ENCODE data around the gene RAET1G.
"Not testable (repeated sequence)": the region's sequence is repeated elsewhere in the genome, so short reads cannot be mapped to it uniquely, and the experiment has no call there.

RAET1G gene

DNA sequence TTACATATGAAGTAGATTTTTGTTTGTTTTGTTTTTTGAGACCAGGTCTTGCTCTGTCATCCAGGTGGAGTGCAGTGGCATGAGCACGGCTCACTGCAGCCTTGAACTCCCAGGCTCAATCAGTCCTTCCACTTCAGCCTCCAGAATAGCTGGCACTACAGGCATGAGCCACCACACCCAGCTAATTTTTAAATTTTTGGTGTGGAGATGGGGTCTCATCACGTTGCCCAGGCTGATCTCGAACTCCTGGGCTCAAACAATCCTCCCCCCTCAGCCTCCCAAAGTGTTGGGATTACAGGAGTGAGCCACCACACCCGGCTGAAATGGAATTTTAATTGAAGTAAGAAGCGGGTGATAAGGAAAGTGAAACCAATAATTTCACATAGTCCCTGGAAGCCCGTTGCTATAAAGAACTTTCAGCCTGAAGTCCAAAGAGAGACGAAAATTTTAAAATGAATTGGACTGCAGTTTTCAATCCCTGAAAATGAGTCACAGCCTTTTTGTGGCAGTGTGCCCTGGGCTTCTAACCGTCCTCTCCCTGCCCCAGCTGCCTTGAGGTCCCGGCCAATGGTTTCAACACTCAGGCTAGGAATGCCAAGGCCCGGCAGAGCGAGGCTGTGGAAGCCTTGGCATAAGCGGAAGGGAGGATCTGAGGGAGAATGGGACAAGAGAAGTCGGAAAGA lies 25.8 kb downstream of the RAET1G start:
- no peak for DNase-seq (ENCODE audit: low read depth in 2 of 2)

DNA sequence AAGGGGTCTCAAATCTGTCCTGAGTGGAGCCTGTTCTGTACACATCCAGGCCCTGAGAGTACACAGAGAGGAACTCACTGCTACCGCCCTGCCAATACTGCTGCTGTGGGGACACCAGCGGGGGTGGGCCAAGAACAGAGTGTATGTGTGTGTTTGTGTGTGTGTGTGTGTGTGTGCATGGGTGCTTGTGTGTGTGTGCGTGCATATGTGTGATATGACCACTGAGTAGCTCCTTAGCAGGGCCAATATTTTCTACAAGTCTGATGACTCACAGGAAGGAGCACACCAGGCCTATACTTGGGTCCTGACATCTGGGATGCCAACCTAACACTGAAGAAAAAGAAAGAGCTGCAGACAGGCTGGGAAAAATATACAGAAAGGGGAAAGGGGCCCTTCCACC lies 26.4 kb downstream of the RAET1G start:
- DNase-seq (ENCODE audit: low read depth in 2 of 2): no peak

- DNase-seq (ENCODE audit: low read depth in 2 of 2): peak; percentile 19 to 21
These were observed 27.1 kb downstream of the RAET1G start for GRCh38 chr6:149895833-149896271.

- DNase-seq (ENCODE audit: low read depth in 2 of 2): no peak
These were observed 27.8 kb downstream of the RAET1G start for GRCh38 chr6:149895048-149895590.

DNA sequence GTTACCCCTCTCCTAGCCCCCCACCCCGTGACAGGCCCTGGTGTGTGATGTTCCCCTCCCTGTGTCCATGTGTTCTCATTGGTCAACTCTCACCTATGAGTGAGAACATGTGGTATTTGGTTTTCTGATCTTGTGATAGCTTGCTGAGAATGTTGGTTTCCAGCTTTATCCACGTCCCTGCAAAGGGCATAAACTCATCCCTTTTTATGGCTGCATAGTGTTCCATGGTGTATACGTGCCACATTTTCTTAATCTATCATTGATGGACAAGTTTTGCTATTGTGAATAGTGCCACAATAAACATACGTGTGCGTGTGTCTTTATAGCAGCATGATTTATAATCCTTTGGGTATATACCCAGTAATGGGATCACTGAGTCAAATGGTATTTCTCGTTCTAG lies 31.1 kb downstream of the RAET1G start:
- not testable (repeated sequence) for DNase-seq (ENCODE audit: low read depth in 2 of 2)

- no peak for DNase-seq (ENCODE audit: low read depth in 2 of 2)
These were observed 31.7 kb downstream of the RAET1G start for GRCh38 chr6:149891259-149891658.

DNA sequence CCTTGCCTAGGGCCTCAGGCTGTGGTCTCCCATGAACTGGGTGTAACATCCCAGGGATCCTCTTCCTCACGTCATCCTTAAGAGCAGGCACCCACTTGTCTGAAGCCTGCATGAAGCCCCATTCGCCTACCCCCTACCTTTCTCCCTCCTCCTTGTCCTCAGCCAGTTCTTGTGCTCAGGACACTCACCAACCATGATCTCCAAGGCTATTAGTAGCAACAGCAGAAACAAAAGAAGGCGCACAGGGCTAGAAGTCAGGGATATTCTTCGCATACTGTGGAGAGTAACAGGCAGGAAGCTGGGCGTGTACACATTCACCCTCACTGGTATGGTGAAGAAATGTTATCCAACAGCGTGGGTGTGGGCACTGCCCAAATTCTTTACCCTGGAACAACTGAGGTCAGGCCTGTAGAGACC lies 32.3 kb downstream of the RAET1G start:
- no peak for DNase-seq (ENCODE audit: low read depth in 2 of 2)

GRCh38 chr6:149889326-149889725 lies 33.6 kb downstream of the RAET1G start:
- DNase-seq (ENCODE audit: low read depth in 2 of 2): no peak

GRCh38 chr6:149888659-149889058 lies 34.3 kb downstream of the RAET1G start:
- no peak for DNase-seq (ENCODE audit: low read depth in 2 of 2)

DNA sequence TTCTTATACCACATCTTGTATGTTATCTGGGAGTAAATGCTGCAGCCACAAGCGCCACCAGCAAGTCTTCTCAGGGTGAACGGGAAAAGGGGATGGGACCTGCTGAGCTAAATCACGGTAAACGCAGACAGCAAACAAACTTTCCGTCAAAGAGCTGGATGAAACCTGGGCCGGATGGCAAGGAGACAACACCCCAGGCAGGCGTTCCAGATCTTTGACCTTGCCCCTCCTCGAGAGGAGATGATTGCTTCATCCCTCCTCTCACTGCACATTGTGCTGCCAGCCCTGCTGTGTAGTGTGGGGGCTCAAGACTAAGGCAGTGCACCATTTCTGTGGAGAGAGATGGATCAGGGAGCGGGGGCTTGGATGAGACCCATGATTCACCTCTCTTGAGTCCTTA lies 34.8 kb downstream of the RAET1G start:
- DNase-seq (ENCODE audit: low read depth in 2 of 2): no peak

- no peak for DNase-seq (ENCODE audit: low read depth in 2 of 2)
These were observed 35.6 kb downstream of the RAET1G start for GRCh38 chr6:149887343-149887742.

GRCh38 chr6:149885888-149886287 lies 37.0 kb downstream of the RAET1G start:
- DNase-seq (ENCODE audit: low read depth in 2 of 2): no peak

DNA sequence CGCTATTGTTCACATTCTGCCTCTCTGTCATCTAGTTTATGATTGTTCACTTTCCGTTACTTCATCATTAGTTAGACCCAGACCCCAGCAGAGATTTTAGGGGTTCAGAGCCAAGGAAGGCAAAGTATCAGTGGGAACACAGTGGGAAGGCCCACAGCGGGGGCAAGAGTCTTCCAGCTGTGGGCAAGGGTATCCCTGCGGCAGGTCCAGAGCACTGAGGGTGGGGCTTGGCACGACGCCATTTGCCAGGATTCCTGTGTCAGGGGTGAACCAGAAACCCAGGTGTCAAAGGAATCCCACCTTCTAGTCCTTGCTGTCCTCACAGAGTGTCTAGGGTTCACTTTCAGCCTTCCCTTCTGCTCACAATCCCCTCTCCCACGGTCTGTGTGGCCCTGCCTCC lies 38.3 kb downstream of the RAET1G start:
- DNase-seq (ENCODE audit: low read depth in 2 of 2): no peak

GRCh38 chr6:149884215-149884614 lies 38.7 kb downstream of the RAET1G start:
- no peak for DNase-seq (ENCODE audit: low read depth in 2 of 2)

GRCh38 chr6:149881860-149882259 lies 41.1 kb downstream of the RAET1G start:
- DNase-seq (ENCODE audit: low read depth in 2 of 2): no peak

- no peak for DNase-seq (ENCODE audit: low read depth in 2 of 2)
These were observed 41.7 kb downstream of the RAET1G start for GRCh38 chr6:149881066-149881766.

- no peak for DNase-seq (ENCODE audit: low read depth in 2 of 2)
These were observed 45.3 kb downstream of the RAET1G start for GRCh38 chr6:149877659-149878058.

GRCh38 chr6:149876241-149876933 lies 46.5 kb downstream of the RAET1G start:
- no peak for DNase-seq (ENCODE audit: low read depth in 2 of 2)

DNA sequence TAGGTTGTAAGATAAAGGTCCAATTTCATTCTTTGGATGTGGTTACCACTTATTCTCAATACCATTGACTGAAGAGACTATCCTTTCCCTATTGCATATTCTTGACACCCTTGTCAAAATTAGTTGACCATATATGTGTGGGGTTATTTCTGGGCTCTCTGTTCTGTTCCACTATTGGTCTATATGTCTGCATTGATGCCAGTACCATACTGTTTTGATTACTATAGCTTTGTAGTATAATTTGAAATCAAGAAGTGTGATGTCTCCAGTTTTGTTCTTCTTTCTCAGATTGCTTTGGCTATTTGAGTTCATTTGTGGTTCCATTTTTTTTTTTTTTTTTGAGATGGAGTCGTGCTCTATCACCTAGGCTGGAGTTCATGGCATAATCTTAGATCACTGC lies 50.7 kb downstream of the RAET1G start:
- no peak for DNase-seq (ENCODE audit: low read depth in 2 of 2)

DNA sequence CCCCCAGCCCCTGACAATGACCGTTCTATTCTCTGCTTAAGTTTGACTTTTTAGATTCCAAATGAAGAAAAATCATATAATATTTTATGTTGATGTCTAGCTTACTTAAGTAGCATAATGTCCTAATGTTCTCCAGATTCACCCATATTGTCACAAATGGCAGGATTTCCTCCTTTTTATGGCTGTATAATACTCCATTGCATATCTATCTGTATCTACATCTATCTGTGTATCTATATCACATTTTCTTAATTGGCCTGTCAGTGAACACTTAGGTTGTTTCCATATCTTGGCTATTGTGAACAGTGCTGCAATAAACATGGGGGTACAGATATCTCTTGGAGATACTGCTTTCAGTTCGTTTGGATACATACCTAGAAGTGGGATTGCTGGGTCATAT lies 51.7 kb downstream of the RAET1G start:
- no peak for DNase-seq (ENCODE audit: low read depth in 2 of 2)

GRCh38 chr6:149869275-149869892 lies 53.5 kb downstream of the RAET1G start:
- no peak for DNase-seq (ENCODE audit: low read depth in 2 of 2)
